ENCODE results near the gene THRSP.
"Not testable (repeated sequence)": the region's sequence is repeated elsewhere in the genome, so short reads cannot be mapped to it uniquely, and the experiment has no call there.

The THRSP gene

GRCh38 chr11:78076733-78077403, 13.2 kb downstream of the THRSP start:
- CTCF ChIA-PET, result interaction anchor here (1.2 to 4.6 kb wide), 4 partner anchors 9 to 487 kb away, joined by 3 to 28 read pairs (median 12); no protein-coding TSS in a partner anchor
- TF ChIP-seq CTCF (IDR thresholded peaks at IDR 0.05; ENCODE audit: insufficient read depth, low read length, missing control alignments), result no peak
- no peak for DNase-seq (ENCODE audit: low read depth, low spot score)
- POLR2A ChIA-PET, result interaction anchor here (0.7 to 1.1 kb wide), 2 partner anchors 111 to 489 kb away, joined by 3 read pairs; partner anchors contain the start of genes KCTD21 and USP35
- no peak overlapping the region for H3K4me3 ChIP-seq (ENCODE audit: low read depth, low read length)

- CTCF ChIA-PET, result interaction anchor here (1.2 to 4.6 kb wide), 4 partner anchors 10 to 486 kb away, joined by 3 to 28 read pairs (median 12); no protein-coding TSS in a partner anchor
- DNase-seq (ENCODE audit: low read depth, low spot score); POLR2A ChIA-PET: not testable (repeated sequence)
- 0 out of 2 replicates have a peak overlapping the region, but pooled peaks have one; percentile 91 for H3K4me3 ChIP-seq (ENCODE audit: low read depth, low read length)
Measured at GRCh38 chr11:78077592-78077991, 13.9 kb downstream of the THRSP start.

- peak overlapping the region; percentile 91 for H3K4me3 ChIP-seq (ENCODE audit: low read depth, low read length)
- ChIA-PET POLR2A (no interaction called here), CTCF (interaction anchor here (0.8 to 4.6 kb wide), 5 partner anchors 9 to 494 kb away, joined by 3 to 28 read pairs (median 5); no protein-coding TSS in a partner anchor)
- no peak for DNase-seq (ENCODE audit: low read depth, low spot score)
- no peak for TF ChIP-seq CTCF (IDR thresholded peaks at IDR 0.05; ENCODE audit: insufficient read depth, low read length, missing control alignments)
Measured at GRCh38 chr11:78078218-78079167, 14.8 kb downstream of the THRSP start.

GRCh38 chr11:78079232-78080083, 15.8 kb downstream of the THRSP start, which contains the start of gene NDUFC2:
Gene NDUFC2, minus strand, starts transcription at chr11:78079862. Its CDS starts 118 bp downstream, at chr11:78079744.
- no peak for DNase-seq (ENCODE audit: low read depth, low spot score)
- peak within 1 kb of the TSS; percentile 91 for H3K4me3 ChIP-seq (ENCODE audit: low read depth, low read length)
- ChIA-PET POLR2A (interaction anchor here (0.5 to 0.9 kb wide), 5 partner anchors 31 to 180 kb away, joined by 3 to 4 read pairs (median 3); partner anchors contain the start of gene ALG8), CTCF (interaction anchor here (0.8 to 4.6 kb wide), 6 partner anchors 10 to 493 kb away, joined by 3 to 28 read pairs (median 4); no protein-coding TSS in a partner anchor)
- no peak for TF ChIP-seq CTCF (IDR thresholded peaks at IDR 0.05; ENCODE audit: insufficient read depth, low read length, missing control alignments)

- DNase-seq (ENCODE audit: low read depth, low spot score), result no peak
- CTCF ChIA-PET, result interaction anchor here (0.7 to 4.5 kb wide), 4 partner anchors 11 to 484 kb away, joined by 3 to 19 read pairs (median 4); no protein-coding TSS in a partner anchor
- TF ChIP-seq CTCF (IDR thresholded peaks at IDR 0.05; ENCODE audit: insufficient read depth, low read length, missing control alignments), result no peak
- peak overlapping the region; percentile 91 for H3K4me3 ChIP-seq (ENCODE audit: low read depth, low read length)
- POLR2A ChIA-PET, result interaction anchor here (0.6 to 0.9 kb wide), 2 partner anchors 39 to 89 kb away, joined by 3 read pairs; no protein-coding TSS in a partner anchor
Measured at GRCh38 chr11:78080084-78080817, 16.6 kb downstream of the THRSP start.
